C4-2B (cell line): ENCODE results near the gene BBC3.
A peak's percentile ranks its signal among the peaks of the same experiment; 100 is the strongest.

Source experiments
- H3K27ac ChIP-seq: fragments of 450-650 bp; 2 replicates; pipeline ENCODE4 v1.5.1; 2017
- CTCF ChIP-seq: fragments of 450-650 bp; conservative IDR thresholded peaks from 2 replicates; pipeline ENCODE4 v1.5.1; 2017; ENCODE audit warnings: mild to moderate bottlenecking
- ZFX ChIP-seq: fragments of 450-650 bp; IDR thresholded peaks from 2 replicates; pipeline ENCODE4 v1.6.1; 2017

BBC3 gene

GRCh38 chr19:47232422-47233211 is 1.6 kb upstream of the BBC3 start:
- H3K27ac ChIP-seq = peak overlapping the region; percentile 80
- TF ChIP-seq CTCF = no peak
- TF ChIP-seq ZFX = no peak

GRCh38 chr19:47231215-47232054 is 436 bp upstream of the BBC3 start:
- peak overlapping the region; percentile 80 for H3K27ac ChIP-seq
- TF ChIP-seq CTCF (no peak), ZFX (no peak)

- no peak for TF ChIP-seq ZFX
- TF ChIP-seq CTCF = peak; percentile 88
- H3K27ac ChIP-seq = peak overlapping the region; percentile 80
Observed at GRCh38 chr19:47230054-47230920, 712 bp downstream of the BBC3 start.

- TF ChIP-seq ZFX = no peak
- TF ChIP-seq CTCF = no peak
- H3K27ac ChIP-seq = peak overlapping the region; percentile 80
Observed at GRCh38 chr19:47229676-47230053, 1.3 kb downstream of the BBC3 start.

GRCh38 chr19:47228937-47229675 is 1.9 kb downstream of the BBC3 start:
- H3K27ac ChIP-seq = peak overlapping the region; percentile 80
- TF ChIP-seq ZFX = no peak
- TF ChIP-seq CTCF = no peak

GRCh38 chr19:47228168-47228936 is 2.6 kb downstream of the BBC3 start:
- TF ChIP-seq CTCF = no peak
- no peak for TF ChIP-seq ZFX
- peak overlapping the region; percentile 99 for H3K27ac ChIP-seq
